NCI-H1694 (cell line): ENCODE data around the gene ZPLD1.

Source experiments
- DNase-seq: peaks from one replicate; lab custom pipeline; 2025; lab: John Stamatoyannopoulos, UW

Gene ZPLD1

GRCh38 chr3:102434715-102435114, at the start of gene ZPLD1:
TSS of gene ZPLD1 (plus strand) at chr3:102435015. CDS start at chr3:102438488, 3,473 bp downstream.
- no peak for DNase-seq

- DNase-seq, result no peak
Measured at GRCh38 chr3:102390171-102390864, 44.5 kb upstream of the ZPLD1 start.

- no peak for DNase-seq
Measured at GRCh38 chr3:102390916-102391315, 43.9 kb upstream of the ZPLD1 start.

GRCh38 chr3:102391491-102391890, 43.3 kb upstream of the ZPLD1 start:
- DNase-seq, result no peak

- no peak for DNase-seq
Measured at GRCh38 chr3:102394517-102394916, 40.3 kb upstream of the ZPLD1 start.

GRCh38 chr3:102398176-102398575, 36.6 kb upstream of the ZPLD1 start:
- no peak for DNase-seq

- DNase-seq, result no peak
Measured at GRCh38 chr3:102398666-102399065, 36.1 kb upstream of the ZPLD1 start.

GRCh38 chr3:102400142-102400541, 34.7 kb upstream of the ZPLD1 start:
- DNase-seq, result no peak

GRCh38 chr3:102400766-102401165, 34.0 kb upstream of the ZPLD1 start:
- no peak for DNase-seq

- DNase-seq, result no peak
Measured at GRCh38 chr3:102410616-102411015, 24.2 kb upstream of the ZPLD1 start.

GRCh38 chr3:102415553-102415952, 19.3 kb upstream of the ZPLD1 start:
- no peak for DNase-seq

- DNase-seq, result no peak
Measured at GRCh38 chr3:102419786-102420185, 15.0 kb upstream of the ZPLD1 start.

- no peak for DNase-seq
Measured at GRCh38 chr3:102441832-102442231, 7.0 kb downstream of the ZPLD1 start.

- no peak for DNase-seq
Measured at GRCh38 chr3:102443021-102443420, 8.2 kb downstream of the ZPLD1 start.

GRCh38 chr3:102444101-102444500, 9.3 kb downstream of the ZPLD1 start:
- DNase-seq, result no peak

- no peak for DNase-seq
Measured at GRCh38 chr3:102447272-102447671, 12.5 kb downstream of the ZPLD1 start.

GRCh38 chr3:102449341-102449740, 14.5 kb downstream of the ZPLD1 start:
- DNase-seq, result no peak

GRCh38 chr3:102449930-102450329, 15.1 kb downstream of the ZPLD1 start:
- no peak for DNase-seq

- no peak for DNase-seq
Measured at GRCh38 chr3:102450976-102451375, 16.2 kb downstream of the ZPLD1 start.

GRCh38 chr3:102451543-102451942, 16.7 kb downstream of the ZPLD1 start:
- no peak for DNase-seq

- DNase-seq, result no peak
Measured at GRCh38 chr3:102454181-102454580, 19.4 kb downstream of the ZPLD1 start.

- DNase-seq, result no peak
Measured at GRCh38 chr3:102457644-102458043, 22.8 kb downstream of the ZPLD1 start.

- DNase-seq, result no peak
Measured at GRCh38 chr3:102460579-102460978, 25.8 kb downstream of the ZPLD1 start.

- no peak for DNase-seq
Measured at GRCh38 chr3:102464261-102464660, 29.4 kb downstream of the ZPLD1 start.
